ENCODE measurements around the gene PANK1.
"Not testable (repeated sequence)": the region's sequence is repeated elsewhere in the genome, so short reads cannot be mapped to it uniquely, and the experiment has no call there.

PANK1 gene

DNA sequence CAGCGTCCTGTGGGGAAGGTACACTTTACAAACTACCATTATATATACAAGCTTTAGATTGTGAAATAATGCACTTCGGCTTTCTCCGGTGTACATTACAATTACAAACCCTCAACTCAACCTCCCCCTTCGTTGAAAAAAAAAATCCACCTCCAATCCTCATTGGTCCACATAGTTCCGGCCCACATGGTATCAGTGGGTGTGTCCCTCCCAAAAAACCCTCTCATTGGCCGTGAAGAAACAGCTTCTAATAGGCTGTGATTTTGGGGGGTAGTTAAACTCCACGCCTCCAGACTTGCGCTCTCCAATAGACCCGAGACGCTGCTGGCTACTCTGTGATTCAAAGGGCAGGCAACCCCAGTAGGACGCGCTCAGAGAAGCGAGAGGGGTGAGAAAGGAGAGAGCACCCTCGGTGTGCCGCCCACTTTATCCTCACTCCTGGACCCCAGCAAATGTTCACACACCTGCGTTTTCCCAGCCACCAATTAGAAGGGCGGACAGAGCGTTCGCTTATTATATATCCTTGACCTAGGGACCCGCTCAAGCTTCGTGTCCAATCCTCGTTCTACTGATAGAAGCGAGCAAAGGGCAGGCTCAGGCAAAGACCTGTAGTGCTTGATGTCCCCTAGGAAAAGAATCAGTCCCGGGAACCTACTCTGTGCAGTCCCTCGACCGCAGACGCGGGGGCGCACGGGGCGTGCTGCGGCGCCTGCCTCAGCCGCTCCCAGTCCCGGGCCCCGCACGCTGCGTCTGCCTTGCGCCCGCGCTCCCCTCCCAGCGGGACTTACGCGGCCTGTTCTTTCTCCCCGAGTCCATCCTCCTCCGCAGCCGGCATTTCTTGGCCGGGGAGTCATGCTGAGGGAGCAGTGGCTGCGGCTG is 991 bp downstream of the PANK1 start:
- H3K27me3 Mint-ChIP-seq, result peaks cover 23% of the 10 kb centered on the region
- H3K27ac Mint-ChIP-seq, result no peak overlapping the region
- no peak overlapping the region for H3K4me3 Mint-ChIP-seq
- H3K4me1 Mint-ChIP-seq (ENCODE audit: low read depth), result peaks cover 9% of the 10 kb centered on the region
- H3K9me3 Mint-ChIP-seq, result no peaks in the 10 kb centered on the region
- no peaks in the 10 kb centered on the region for H3K36me3 Mint-ChIP-seq (ENCODE audit: low read depth)

DNA sequence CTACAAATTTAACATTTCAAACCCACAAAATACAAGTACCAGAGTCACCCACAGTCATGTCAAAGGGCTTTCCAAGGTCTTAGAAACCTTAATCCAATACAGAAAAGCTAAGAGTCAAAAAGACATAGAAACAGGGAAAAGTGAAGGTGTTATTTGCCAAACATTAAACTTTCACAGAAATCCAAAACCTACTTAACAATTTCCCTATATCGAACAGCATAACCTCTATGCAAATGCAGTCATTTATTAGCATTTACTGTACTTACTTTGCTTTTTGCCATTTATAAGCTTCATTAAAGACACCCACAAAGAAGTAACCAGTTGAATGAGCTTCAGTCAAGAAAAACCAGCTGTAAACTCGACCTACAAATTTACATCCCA is 1.6 kb downstream of the PANK1 start:
- Mint-ChIP-seq H3K4me3 (no peak overlapping the region), H3K4me1 (ENCODE audit: low read depth) (peaks cover 9% of the 10 kb centered on the region), H3K36me3 (ENCODE audit: low read depth) (no peaks in the 10 kb centered on the region), H3K27me3 (peaks cover 21% of the 10 kb centered on the region), H3K27ac (no peak overlapping the region), H3K9me3 (no peaks in the 10 kb centered on the region)

DNA sequence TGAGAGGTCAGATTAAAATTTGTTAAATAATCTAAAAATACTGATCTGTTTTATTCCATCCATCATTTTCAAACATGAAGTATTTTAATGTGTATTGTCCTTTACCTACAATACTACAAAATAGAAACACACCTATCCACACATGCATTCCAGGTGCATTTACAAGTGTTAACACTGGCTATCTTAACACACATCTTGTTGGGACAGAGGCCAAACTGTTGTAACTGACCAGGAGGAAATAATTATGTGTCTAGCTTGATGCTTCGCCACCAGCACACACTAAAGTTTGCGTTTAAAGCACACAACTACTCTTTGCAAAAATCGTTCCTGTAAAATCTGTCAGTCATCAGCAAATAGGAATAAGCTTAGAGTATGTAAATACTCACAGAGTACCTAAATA is 2.8 kb downstream of the PANK1 start:
- Mint-ChIP-seq H3K9me3 (no peaks in the 10 kb centered on the region), H3K4me3 (no peak overlapping the region), H3K4me1 (ENCODE audit: low read depth) (peaks cover 9% of the 10 kb centered on the region), H3K27ac (no peak overlapping the region), H3K27me3 (peaks cover 12% of the 10 kb centered on the region), H3K36me3 (ENCODE audit: low read depth) (no peaks in the 10 kb centered on the region)

DNA sequence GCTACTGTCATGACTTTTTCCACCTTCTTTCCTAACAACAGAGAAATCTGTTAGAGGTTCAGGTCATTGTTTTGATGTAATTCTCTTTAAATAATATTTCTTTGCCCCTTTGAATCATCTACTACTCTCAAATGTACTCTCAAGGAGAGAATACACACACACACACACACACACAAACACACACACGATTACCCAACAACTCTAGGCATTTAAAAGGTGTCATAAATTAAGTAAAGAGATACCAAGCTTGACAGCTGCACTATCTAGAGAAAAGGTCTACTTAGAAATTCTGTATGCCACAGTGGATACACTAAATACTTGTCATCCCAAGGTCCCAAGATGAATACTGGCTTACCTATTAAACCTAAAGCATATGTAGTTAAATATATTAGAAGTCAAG is 4.8 kb downstream of the PANK1 start:
- H3K27ac Mint-ChIP-seq, result no peak overlapping the region
- H3K4me1 Mint-ChIP-seq (ENCODE audit: low read depth), result peaks cover 3% of the 10 kb centered on the region
- no peak overlapping the region for H3K4me3 Mint-ChIP-seq
- H3K9me3 Mint-ChIP-seq, result no peaks in the 10 kb centered on the region
- no peaks in the 10 kb centered on the region for H3K36me3 Mint-ChIP-seq (ENCODE audit: low read depth)
- peaks cover 3% of the 10 kb centered on the region for H3K27me3 Mint-ChIP-seq

DNA sequence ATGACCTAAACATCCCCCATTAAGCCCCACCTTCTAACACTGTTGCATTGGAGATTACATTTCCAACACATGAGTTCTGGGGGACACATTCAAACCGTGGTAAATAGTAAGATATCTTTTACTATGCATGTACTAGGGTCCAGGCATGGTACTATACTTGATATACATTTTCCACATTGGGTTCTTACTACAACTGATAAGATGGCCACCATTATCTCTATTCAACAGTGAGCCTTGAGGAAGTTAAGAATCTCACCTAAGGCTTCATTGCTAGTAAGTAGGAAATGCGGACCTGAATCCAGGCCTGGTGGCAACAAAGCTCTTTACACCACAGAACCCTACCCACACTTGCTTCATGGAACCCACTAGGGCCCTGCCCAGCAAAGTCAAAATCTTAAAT is 5.7 kb downstream of the PANK1 start:
- no peaks in the 10 kb centered on the region for H3K27me3 Mint-ChIP-seq
- H3K27ac Mint-ChIP-seq, result no peak overlapping the region
- no peak overlapping the region for H3K4me3 Mint-ChIP-seq
- H3K4me1 Mint-ChIP-seq (ENCODE audit: low read depth), result no peaks in the 10 kb centered on the region
- no peaks in the 10 kb centered on the region for H3K36me3 Mint-ChIP-seq (ENCODE audit: low read depth)
- no peaks in the 10 kb centered on the region for H3K9me3 Mint-ChIP-seq

DNA sequence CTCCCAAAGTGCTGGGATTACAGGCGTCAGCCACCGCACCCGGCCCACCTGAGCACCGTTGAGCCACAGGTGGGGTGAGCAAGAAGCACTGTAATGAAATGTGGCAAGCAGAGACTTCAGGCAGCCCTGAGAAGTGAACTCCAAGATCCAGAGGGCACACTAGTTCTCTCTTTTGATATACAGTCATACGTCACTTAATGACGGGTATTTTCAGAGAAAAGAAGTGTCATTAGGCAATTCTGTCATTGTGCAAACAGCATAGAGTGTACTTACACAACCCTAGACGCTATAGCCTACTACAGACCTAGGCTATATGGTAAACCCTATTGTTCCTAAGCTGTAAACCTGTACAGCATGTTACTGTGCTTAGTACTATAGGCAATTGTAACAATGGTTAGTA is 7.9 kb downstream of the PANK1 start:
- no peak overlapping the region for H3K27ac Mint-ChIP-seq

DNA sequence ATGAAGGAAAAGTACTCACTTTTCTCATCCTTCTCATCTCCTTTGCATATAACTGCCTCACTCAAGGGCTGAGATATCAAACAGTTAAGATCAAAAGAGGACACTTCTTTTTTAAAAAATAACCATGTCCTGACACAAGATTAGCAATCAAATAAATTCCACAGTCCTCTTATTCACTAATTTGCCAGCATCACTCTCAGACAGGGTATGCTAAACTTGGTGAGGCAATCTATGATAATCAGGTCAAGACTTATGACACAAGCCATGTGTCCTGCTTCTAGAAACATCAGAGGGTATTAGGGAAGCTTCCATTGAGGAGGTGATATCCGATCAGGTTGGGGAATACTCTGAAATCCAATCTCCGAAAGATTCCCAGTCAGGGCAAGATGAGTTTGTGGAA is 10.4 kb downstream of the PANK1 start:
- H3K9me3 Mint-ChIP-seq, result no peaks in the 10 kb centered on the region
- no peaks in the 10 kb centered on the region for H3K27me3 Mint-ChIP-seq
- no peak overlapping the region for H3K4me3 Mint-ChIP-seq
- no peaks in the 10 kb centered on the region for H3K4me1 Mint-ChIP-seq (ENCODE audit: low read depth)
- H3K27ac Mint-ChIP-seq, result no peak overlapping the region
- no peaks in the 10 kb centered on the region for H3K36me3 Mint-ChIP-seq (ENCODE audit: low read depth)

More for the DNA sequence above, 7.9 kb downstream of the PANK1 start:
- H3K4me3 Mint-ChIP-seq, result no peak overlapping the region
- H3K4me1 Mint-ChIP-seq (ENCODE audit: low read depth), result no peaks in the 10 kb centered on the region
- H3K9me3 Mint-ChIP-seq, result no peaks in the 10 kb centered on the region
- no peaks in the 10 kb centered on the region for H3K27me3 Mint-ChIP-seq
- H3K36me3 Mint-ChIP-seq (ENCODE audit: low read depth), result no peaks in the 10 kb centered on the region

DNA sequence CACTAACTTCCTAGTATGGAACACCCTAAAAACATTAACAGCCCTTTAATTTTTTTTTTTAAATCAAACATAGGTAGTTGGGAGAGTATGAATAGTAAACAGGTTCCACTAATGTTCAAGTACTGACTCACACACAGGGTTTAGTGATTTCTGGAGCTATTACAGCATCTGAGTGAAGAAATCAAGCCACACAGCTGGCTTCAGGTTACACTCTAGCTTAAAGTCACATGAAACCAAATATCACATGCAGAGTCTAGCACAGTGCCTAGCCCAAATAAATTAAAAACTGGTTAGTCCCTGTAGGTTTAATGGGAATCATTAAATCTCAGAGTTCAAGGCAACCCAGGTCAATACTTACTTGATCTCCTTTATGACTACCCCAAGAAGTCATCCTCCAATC is 11.6 kb downstream of the PANK1 start:
- Mint-ChIP-seq H3K4me3 (no peak overlapping the region), H3K9me3 (no peaks in the 10 kb centered on the region), H3K36me3 (ENCODE audit: low read depth) (no peaks in the 10 kb centered on the region), H3K27ac (no peak overlapping the region), H3K4me1 (ENCODE audit: low read depth) (no peaks in the 10 kb centered on the region), H3K27me3 (no peaks in the 10 kb centered on the region)

DNA sequence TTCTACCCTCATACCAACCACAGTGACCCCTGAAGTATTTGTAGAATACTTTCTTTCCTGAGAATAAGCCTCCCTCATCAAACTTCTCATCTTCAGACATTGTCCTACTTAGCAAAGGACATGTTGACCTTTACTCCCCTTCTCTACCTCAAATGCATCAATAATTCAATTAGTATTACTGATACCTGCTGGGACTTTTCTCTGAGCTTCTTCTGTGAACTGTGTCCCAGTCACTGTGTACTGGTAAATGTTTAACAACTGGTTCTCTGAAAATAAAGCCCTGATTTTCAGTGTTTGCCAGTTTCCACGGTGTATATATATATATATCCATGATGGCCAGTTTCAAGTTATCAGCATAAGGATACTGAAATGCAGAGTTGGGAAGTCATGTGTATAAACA is 12.2 kb downstream of the PANK1 start:
- H3K36me3 Mint-ChIP-seq (ENCODE audit: low read depth), result no peaks in the 10 kb centered on the region
- no peaks in the 10 kb centered on the region for H3K9me3 Mint-ChIP-seq
- no peaks in the 10 kb centered on the region for H3K27me3 Mint-ChIP-seq
- H3K27ac Mint-ChIP-seq, result no peak overlapping the region
- no peaks in the 10 kb centered on the region for H3K4me1 Mint-ChIP-seq (ENCODE audit: low read depth)
- no peak overlapping the region for H3K4me3 Mint-ChIP-seq

DNA sequence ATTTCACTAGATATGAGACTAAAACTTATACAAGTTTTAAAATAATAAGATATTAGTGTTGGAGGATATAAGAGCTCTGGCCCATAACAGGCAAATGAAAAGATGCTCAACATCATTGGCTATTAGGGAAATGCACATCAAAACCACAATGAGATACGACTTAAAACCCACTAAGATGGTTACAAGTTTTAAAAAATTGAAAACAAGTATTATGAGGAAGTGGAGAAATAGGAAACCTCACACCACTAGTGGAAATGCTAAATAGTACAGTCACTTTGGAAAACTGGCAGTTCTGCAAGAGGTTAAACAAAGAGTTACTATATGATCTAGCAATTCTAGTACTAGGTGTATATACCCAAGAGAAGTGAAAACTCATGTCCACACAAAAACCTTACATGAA is 17.2 kb downstream of the PANK1 start:
- H3K9me3 Mint-ChIP-seq, result no peaks in the 10 kb centered on the region
- H3K4me3 Mint-ChIP-seq, result no peak overlapping the region
- no peaks in the 10 kb centered on the region for H3K36me3 Mint-ChIP-seq (ENCODE audit: low read depth)
- no peak overlapping the region for H3K27ac Mint-ChIP-seq
- H3K27me3 Mint-ChIP-seq, result no peaks in the 10 kb centered on the region
- no peaks in the 10 kb centered on the region for H3K4me1 Mint-ChIP-seq (ENCODE audit: low read depth)

DNA sequence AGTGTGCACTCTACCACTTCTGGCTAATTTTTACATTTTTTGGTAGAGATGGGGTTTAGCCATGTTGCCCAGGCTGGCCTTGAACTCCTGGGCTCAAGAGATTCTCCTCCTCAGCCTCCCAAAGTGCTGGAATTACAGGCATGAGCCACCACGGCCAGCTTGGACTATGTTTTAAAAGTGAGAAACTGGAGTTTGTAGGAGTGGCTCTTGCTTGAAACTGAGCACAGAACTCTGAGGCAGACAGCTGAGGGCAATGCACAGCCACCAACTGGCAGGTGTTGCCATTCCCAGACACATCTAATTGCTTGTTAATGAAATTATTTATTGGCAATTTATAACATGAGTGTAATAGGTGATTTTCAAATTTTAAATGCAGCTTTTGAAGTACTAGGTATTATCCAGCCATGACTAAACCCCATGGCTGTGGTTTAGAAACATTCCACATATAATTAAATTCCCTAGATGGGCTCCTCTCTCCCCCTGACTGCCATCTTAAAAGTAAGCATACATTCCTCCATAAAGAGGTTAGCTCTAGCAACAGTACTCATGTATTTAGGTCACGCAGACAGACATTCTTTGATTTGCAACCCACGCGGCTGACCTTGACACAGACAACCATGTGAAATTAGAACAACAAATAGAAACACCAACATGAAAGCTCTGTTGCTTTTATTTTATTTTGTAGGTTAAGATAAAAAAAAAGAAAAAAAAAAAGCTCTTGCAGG is 19.8 kb downstream of the PANK1 start:
- H3K9me3 Mint-ChIP-seq, result peaks cover 3% of the 10 kb centered on the region
- no peaks in the 10 kb centered on the region for H3K4me1 Mint-ChIP-seq (ENCODE audit: low read depth)
- H3K36me3 Mint-ChIP-seq (ENCODE audit: low read depth), result peaks cover 3% of the 10 kb centered on the region
- H3K27ac Mint-ChIP-seq, result no peak overlapping the region
- no peak overlapping the region for H3K4me3 Mint-ChIP-seq
- no peaks in the 10 kb centered on the region for H3K27me3 Mint-ChIP-seq

DNA sequence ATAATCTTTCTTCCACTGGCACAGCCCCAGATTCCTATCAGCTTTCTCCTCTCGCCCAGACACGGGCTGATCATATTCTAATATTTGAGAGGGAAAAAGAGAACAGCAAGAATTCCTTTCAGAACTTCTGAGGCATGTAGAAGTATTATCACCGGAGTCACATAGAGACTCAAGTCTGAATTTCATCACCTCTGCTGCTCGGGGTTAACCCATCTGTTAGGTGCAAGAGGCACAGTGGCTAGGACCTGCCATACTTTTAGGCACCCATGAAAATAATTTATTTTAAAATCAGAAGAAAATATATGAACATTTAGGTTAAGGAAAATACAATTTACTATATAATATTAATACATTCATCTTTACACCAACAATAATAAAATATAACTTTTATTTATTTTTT is 21.0 kb downstream of the PANK1 start:
- Mint-ChIP-seq H3K4me1 (ENCODE audit: low read depth) (no peaks in the 10 kb centered on the region), H3K27ac (no peak overlapping the region), H3K4me3 (no peak overlapping the region), H3K27me3 (no peaks in the 10 kb centered on the region), H3K36me3 (ENCODE audit: low read depth) (peaks cover 6% of the 10 kb centered on the region), H3K9me3 (peaks cover 11% of the 10 kb centered on the region)

DNA sequence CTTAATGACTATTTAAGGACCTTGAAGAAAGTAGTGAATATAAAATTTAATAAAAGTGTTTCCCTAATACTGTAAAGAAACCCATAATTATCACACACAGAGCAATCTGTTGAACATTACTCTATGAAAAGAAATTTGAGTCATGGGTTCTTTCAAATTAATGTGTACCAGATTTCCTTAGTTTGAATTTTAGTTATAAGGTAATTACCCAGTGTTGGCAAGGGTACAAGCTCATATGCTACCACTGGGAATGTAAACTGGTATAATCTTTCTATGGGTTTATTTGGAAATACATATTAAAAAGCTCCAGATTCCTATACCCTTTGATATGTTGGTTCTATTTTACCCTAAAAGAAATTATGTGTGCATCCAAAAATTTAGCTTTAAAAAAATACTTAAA is 22.9 kb downstream of the PANK1 start:
- no peaks in the 10 kb centered on the region for H3K4me1 Mint-ChIP-seq (ENCODE audit: low read depth)
- no peaks in the 10 kb centered on the region for H3K27me3 Mint-ChIP-seq
- no peak overlapping the region for H3K4me3 Mint-ChIP-seq
- peaks cover 11% of the 10 kb centered on the region for H3K9me3 Mint-ChIP-seq
- no peak overlapping the region for H3K27ac Mint-ChIP-seq
- H3K36me3 Mint-ChIP-seq (ENCODE audit: low read depth), result peaks cover 6% of the 10 kb centered on the region

DNA sequence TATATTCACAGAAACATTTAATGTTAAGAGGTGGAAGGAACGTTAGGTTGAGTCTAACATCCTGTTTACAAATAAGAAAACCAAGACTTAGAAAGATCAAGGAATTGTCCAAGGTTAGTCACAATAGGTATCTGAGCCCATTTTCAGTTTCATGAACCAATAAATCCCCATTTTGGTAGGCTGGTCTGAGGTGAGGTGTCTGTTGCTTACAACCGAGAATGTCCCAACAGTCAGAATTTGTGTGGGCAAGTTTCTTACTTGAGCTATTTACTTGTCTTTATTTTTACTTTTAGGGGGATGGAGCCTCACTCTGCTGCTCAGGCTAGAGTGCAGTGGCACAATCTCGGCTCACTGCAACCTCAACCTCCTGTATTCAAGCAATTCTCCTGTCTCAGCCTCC is 23.6 kb downstream of the PANK1 start:
- no peaks in the 10 kb centered on the region for H3K27me3 Mint-ChIP-seq
- H3K4me1 Mint-ChIP-seq (ENCODE audit: low read depth), result no peaks in the 10 kb centered on the region
- H3K4me3 Mint-ChIP-seq, result no peak overlapping the region
- peaks cover 11% of the 10 kb centered on the region for H3K9me3 Mint-ChIP-seq
- no peak overlapping the region for H3K27ac Mint-ChIP-seq
- peaks cover 6% of the 10 kb centered on the region for H3K36me3 Mint-ChIP-seq (ENCODE audit: low read depth)

DNA sequence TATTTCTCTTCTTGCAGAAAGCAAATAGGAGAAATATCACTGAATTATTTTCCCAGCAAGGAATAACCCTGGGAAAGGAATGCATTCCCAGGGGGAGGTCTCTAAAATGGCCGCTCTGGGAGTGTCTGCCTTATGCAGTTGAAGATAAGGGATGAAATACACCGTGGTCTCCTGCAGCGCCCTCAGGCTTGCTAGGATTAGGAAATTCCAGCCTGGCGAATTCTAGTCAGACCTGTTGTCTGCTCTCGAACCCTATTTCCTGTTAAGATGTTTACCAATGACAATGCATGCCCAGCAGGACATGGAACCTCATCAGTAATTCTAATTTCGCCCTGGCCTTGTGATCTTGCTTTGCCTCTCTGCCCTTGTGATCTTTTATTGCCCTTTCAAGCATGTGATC is 24.7 kb downstream of the PANK1 start:
- not testable (repeated sequence) for H3K4me3 Mint-ChIP-seq; H3K27me3 Mint-ChIP-seq; H3K27ac Mint-ChIP-seq; H3K4me1 Mint-ChIP-seq (ENCODE audit: low read depth); H3K36me3 Mint-ChIP-seq (ENCODE audit: low read depth)
- H3K9me3 Mint-ChIP-seq, result peaks cover 11% of the 10 kb centered on the region

DNA sequence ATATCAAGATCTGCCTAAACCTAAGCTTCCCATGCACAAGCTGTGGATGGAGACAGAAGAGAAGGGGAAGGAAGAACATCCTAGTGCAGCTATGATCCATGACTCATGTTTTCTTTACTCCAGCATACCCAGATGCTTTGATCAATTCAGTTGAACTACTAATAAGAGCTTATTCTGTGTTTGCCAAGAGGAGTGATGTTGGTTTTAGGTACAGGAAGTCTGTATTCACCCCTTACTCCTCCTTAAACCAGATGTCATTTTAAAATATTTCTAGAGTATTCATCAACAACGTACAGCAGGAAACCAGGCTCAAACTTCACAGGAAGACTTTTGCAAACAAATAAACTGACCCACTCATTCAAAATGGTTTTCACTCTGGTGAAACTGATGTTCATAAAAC is 29.2 kb downstream of the PANK1 start:
- peaks cover 6% of the 10 kb centered on the region for H3K36me3 Mint-ChIP-seq (ENCODE audit: low read depth)
- peaks cover 15% of the 10 kb centered on the region for H3K4me1 Mint-ChIP-seq (ENCODE audit: low read depth)
- no peak overlapping the region for H3K4me3 Mint-ChIP-seq
- H3K9me3 Mint-ChIP-seq, result peaks cover 11% of the 10 kb centered on the region
- no peak overlapping the region for H3K27ac Mint-ChIP-seq
- no peaks in the 10 kb centered on the region for H3K27me3 Mint-ChIP-seq

All from stimulated activated naive CD8-positive, alpha-beta T cell treated with anti-CD3 and anti-CD28 coated beads, Interleukin-15, Interleukin-2, amounts not matched to agents 100 ng/mL and 50 ng/mL, for 24 hours (primary cell).